IMR-90 (cell line): Measurements from ENCODE around the gene TPM3. TPM values are rescaled to one million over a fixed set of nuclear protein-coding genes. Genes with fewer than 3 reads are reported as not detected.

Experiments used
- ATAC-seq: fragments of 200-7000 bp; cut with Tn5 transposase; 2 replicates; pipeline ENCODE4 v1.9.1; 2020; ENCODE audit warnings: low read depth, mild to moderate bottlenecking, moderate library complexity
- BruUV-seq: library from RNA; stranded (reverse); fragments of 400-500 nt; replicated peaks from 2 replicates; lab custom pipeline; 2021; lab: Mats Ljungman, UMichigan
- CTCF ChIA-PET: fragments of 300-600 bp; formaldehyde crosslinking; extraction: SDS; loops from one replicate; lab custom pipeline; 2021; ENCODE audit warnings: antibody characterized with exemption; lab: Yijun Ruan, JAX
- POLR2A ChIA-PET: fragments of 300-600 bp; sonication (Branson Sonifier 250); formaldehyde crosslinking; loops from one replicate; lab custom pipeline; 2022; ENCODE audit warnings: antibody characterized with exemption; ENCODE audit not compliant: unreplicated experiment; lab: Charles Lee
- DNase-seq: peaks from one replicate; pipeline ENCODE4 v3.0.0; 2013
- H2AFZ ChIP-seq: replicated peaks from 2 replicates; pipeline ENCODE3; 2013; ENCODE audit warnings: low read length, mild to moderate bottlenecking; ENCODE audit not compliant: poor library complexity
- H2AK5ac ChIP-seq: 2 replicates; pipeline ENCODE4 v1.6.1; 2013; ENCODE audit warnings: low read depth, low read length, inconsistent platforms
- H2AK9ac ChIP-seq: replicated peaks from 2 replicates; pipeline ENCODE3; 2013; ENCODE audit warnings: mild to moderate bottlenecking, low read depth, low read length, moderate library complexity; ENCODE audit not compliant: poor library complexity
- H2BK120ac ChIP-seq: 2 replicates; pipeline ENCODE4 v1.6.1; 2013; ENCODE audit warnings: low read depth, low read length, inconsistent platforms
- H2BK15ac ChIP-seq: 3 replicates; pipeline ENCODE4 v1.6.1; 2013; ENCODE audit warnings: low read depth, low read length, inconsistent platforms
- H2BK20ac ChIP-seq: 2 replicates; pipeline ENCODE4 v1.6.1; 2013; ENCODE audit warnings: low read depth, mild to moderate bottlenecking, inconsistent platforms, low read length, moderate library complexity
- H2BK5ac ChIP-seq: 2 replicates; pipeline ENCODE4 v1.6.1; 2013; ENCODE audit warnings: mild to moderate bottlenecking, low read depth, low read length, inconsistent platforms; ENCODE audit not compliant: poor library complexity, severe bottlenecking
- H3K14ac ChIP-seq: replicated peaks from 2 replicates; pipeline ENCODE4 v1.6.1; 2013; ENCODE audit warnings: low read depth, low read length, inconsistent platforms
- H3K18ac ChIP-seq: 2 replicates; pipeline ENCODE4 v1.6.1; 2013; ENCODE audit warnings: low read depth, low read length, control low read depth
- H3K23ac ChIP-seq: 2 replicates; pipeline ENCODE4 v1.6.1; 2013; ENCODE audit warnings: low read depth, low read length, inconsistent platforms
- H3K27ac ChIP-seq: 2 replicates; pipeline ENCODE4 v1.5.1; 2013; ENCODE audit warnings: mild to moderate bottlenecking, control low read depth, low read length; ENCODE audit not compliant: insufficient read depth
- H3K27me3 ChIP-seq: 2 replicates; pipeline ENCODE4 v1.6.1; 2013; ENCODE audit warnings: low read length; ENCODE audit not compliant: control insufficient read depth, insufficient read depth
- H3K36me3 ChIP-seq: 2 replicates; pipeline ENCODE4 v1.6.1; 2013; ENCODE audit warnings: low read length, mixed read lengths; ENCODE audit not compliant: control insufficient read depth, insufficient read depth
- H3K4ac ChIP-seq: 2 replicates; pipeline ENCODE4 v1.6.1; 2013; ENCODE audit warnings: low read depth, low read length, inconsistent platforms
- H3K4me1 ChIP-seq: 2 replicates; pipeline ENCODE4 v1.6.1; 2013; ENCODE audit warnings: low read length, mixed read lengths; ENCODE audit not compliant: control insufficient read depth, insufficient read depth
- H3K4me2 ChIP-seq: 2 replicates; pipeline ENCODE4 v1.6.1; 2013; ENCODE audit warnings: low read depth, mild to moderate bottlenecking, control low read depth, low read length, moderate library complexity
- H3K4me3 ChIP-seq: 2 replicates; pipeline ENCODE4 v1.5.1; 2013; ENCODE audit warnings: low read depth, mild to moderate bottlenecking, control low read depth, low read length, moderate library complexity; ENCODE audit not compliant: insufficient read depth
- H3K56ac ChIP-seq: 2 replicates; pipeline ENCODE4 v1.6.1; 2013; ENCODE audit warnings: low read length, inconsistent platforms; ENCODE audit not compliant: insufficient read depth; ENCODE audit errors: extremely low read depth
- H3K79me1 ChIP-seq, 2 experiments: 2 replicates each; pipeline ENCODE4 v1.6.1; 2013; ENCODE audit warnings: low read length in 2 of 2, inconsistent platforms in 1 of 2, low read depth in 1 of 2
- H3K9ac ChIP-seq: 2 replicates; pipeline ENCODE4 v1.6.1; 2013; ENCODE audit warnings: low read depth, low read length, control low read depth
- H3K9me1 ChIP-seq: 2 replicates; pipeline ENCODE4 v1.6.1; 2013; ENCODE audit warnings: low read length, inconsistent platforms; ENCODE audit not compliant: insufficient read depth
- H3K9me3 ChIP-seq: 2 replicates; pipeline ENCODE4 v1.6.1; 2013; ENCODE audit warnings: low read length; ENCODE audit not compliant: control insufficient read depth, insufficient read depth
- H4K20me1 ChIP-seq: 2 replicates; pipeline ENCODE4 v1.6.1; 2013; ENCODE audit warnings: low read length, inconsistent platforms; ENCODE audit not compliant: insufficient read depth
- H4K5ac ChIP-seq: 2 replicates; pipeline ENCODE4 v1.6.1; 2013; ENCODE audit warnings: mild to moderate bottlenecking, low read depth, low read length, control low read depth
- H4K8ac ChIP-seq, 2 experiments: 2 replicates each; pipeline ENCODE4 v1.6.1; 2013; ENCODE audit warnings: low read depth in 2 of 2, low read length in 2 of 2, control low read depth in 1 of 2, inconsistent platforms in 1 of 2
- H4K91ac ChIP-seq: 2 replicates; pipeline ENCODE4 v1.6.1; 2013; ENCODE audit warnings: low read depth, low read length, inconsistent platforms; ENCODE audit not compliant: insufficient read depth
- BHLHE40 ChIP-seq: fragments of 150-350 bp; IDR thresholded peaks from 2 replicates; pipeline ENCODE4 v1.6.1; 2016; ENCODE audit warnings: mild to moderate bottlenecking, low read depth, low read length
- CTCF ChIP-seq: conservative IDR thresholded peaks from 2 replicates; pipeline ENCODE4 v1.5.1; 2012; ENCODE audit warnings: mild to moderate bottlenecking, low read depth, low read length, improper control_type of control experiment
- FOS ChIP-seq: fragments of 150-350 bp; IDR thresholded peaks from 2 replicates; pipeline ENCODE4 v1.6.1; 2016; ENCODE audit warnings: low read depth, low read length
- MAFK ChIP-seq: IDR thresholded peaks from 2 replicates; pipeline ENCODE4 v1.6.1; 2012; ENCODE audit warnings: low read depth, low read length, improper control_type of control experiment
- MAZ ChIP-seq: IDR thresholded peaks from 2 replicates; pipeline ENCODE4 v1.6.1; 2012; ENCODE audit warnings: low read depth, mild to moderate bottlenecking, low read length, improper control_type of control experiment, moderate library complexity, borderline replicate concordance
- NFE2L2 ChIP-seq: fragments of 150-350 bp; IDR thresholded peaks from 2 replicates; pipeline ENCODE4 v1.6.1; 2016; ENCODE audit warnings: low read depth, mild to moderate bottlenecking, low read length
- POLR2A ChIP-seq: IDR thresholded peaks from 2 replicates; pipeline ENCODE4 v1.6.1; 2012; ENCODE audit warnings: mild to moderate bottlenecking, low read depth, low read length
- RFX5 ChIP-seq: IDR thresholded peaks from 2 replicates; pipeline ENCODE4 v1.8.0; 2012; ENCODE audit warnings: low read depth, mild to moderate bottlenecking, low read length, moderate library complexity
- USF2 ChIP-seq: fragments of 150-350 bp; IDR thresholded peaks from 2 replicates; pipeline ENCODE4 v1.6.1; 2017; ENCODE audit warnings: mild to moderate bottlenecking, antibody characterized with exemption, low read length, low read depth
- WGBS, 2 experiments: methylation state at CpG; one replicate each; pipeline versions ENCODE4 v1.1.5 to v1.1.7; 2013; ENCODE audit warnings: missing lambda C conversion rate in 2 of 2; ENCODE audit not compliant: insufficient read length in 1 of 2; ENCODE audit errors: extremely low coverage in 2 of 2; 5-methylcytosine and 5-hydroxymethylcytosine counted together
- dilution Hi-C: fragments of 300-500 bp; cut with HindIII; formaldehyde crosslinking; loops from one replicate; pipeline ENCODE4 v1.14.3; 2018; ENCODE audit warnings: low sequenced_read_pairs; ENCODE audit not compliant: unreplicated experiment
- in situ Hi-C: fragments of 300-500 bp; cut with MboI; formaldehyde crosslinking; loops from 3 replicates; pipeline ENCODE4 v1.14.3; 2019; ENCODE audit warnings: low sequenced_read_pairs, inconsistent platforms, mixed read lengths
- intact Hi-C: fragments of 100-400 bp; cut with micrococcal nuclease; formaldehyde crosslinking; loops from 2 replicates; pipeline ENCODE4 v1.10.0; 2022
- polyA plus RNA-seq, 3 experiments: library from polyadenylated mRNA; depleted of rRNA; stranded (reverse); fragments of >200 nt; gene quantifications; 2 replicates each; pipeline ENCODE4 v1.2.3, GENCODE V29; 2012; ENCODE audit warnings: low replicate concordance in 1 of 3
- total RNA-seq: library from RNA; depleted of rRNA; stranded (reverse); fragments of >200 nt; gene quantifications from 2 replicates; pipeline ENCODE4 v1.2.3, GENCODE V29; 2012

Gene TPM3
- total and polyA plus RNA-seq, 2 of the 4 experiments (the other 2 are of a cell fraction): 438 to 530 TPM

GRCh38 chr1:154237880-154238506, 46.1 kb upstream of the TPM3 start:
- no peak overlapping the region for H2AK9ac ChIP-seq
- DNase-seq: no peak
- no peak overlapping the region for H2AFZ ChIP-seq
- CTCF ChIA-PET: no interaction called here
- BruUV-seq: no TSS peak
- peaks cover 58% of the 10 kb centered on the region for H3K36me3 ChIP-seq
- H3K18ac ChIP-seq: no peak overlapping the region
- TF ChIP-seq FOS (no peak), CTCF (no peak), NFE2L2 (no peak), POLR2A (no peak), USF2 (no peak), BHLHE40 (no peak), RFX5 (no peak), MAFK (no peak), MAZ (no peak)
- no peak overlapping the region for H2AK5ac ChIP-seq
- WGBS, 2 experiments: no CpG with 5 or more reads among the region's 6 CpGs
- H3K79me1 ChIP-seq: peaks cover 19 to 45% of the 10 kb centered on the region in 2 experiments; a peak in 3 of 4 replicates
- no peak overlapping the region for H2BK5ac ChIP-seq
- H3K27ac ChIP-seq: no peak overlapping the region
- ATAC-seq: no peak
- no peak overlapping the region for H3K9ac ChIP-seq
- H4K5ac ChIP-seq: no peak overlapping the region
- no peak overlapping the region for H3K4ac ChIP-seq
- POLR2A ChIA-PET: no interaction called here
- no peak overlapping the region for H2BK20ac ChIP-seq
- H2BK15ac ChIP-seq: no peak overlapping the region
- H4K91ac ChIP-seq: no peak overlapping the region
- no peak overlapping the region for H3K23ac ChIP-seq
- H3K14ac ChIP-seq: no peak overlapping the region
- intact Hi-C loops (no loop called here), in situ Hi-C loops (no loop called here), dilution Hi-C loops (no loop called here)
- H3K9me1 ChIP-seq: no peaks in the 10 kb centered on the region; the same call in 1 of the 2 replicates
- no peak overlapping the region for H2BK120ac ChIP-seq
- no peak overlapping the region for H3K56ac ChIP-seq
- peaks cover 26% of the 10 kb centered on the region; the same call in 1 of the 2 replicates for H4K20me1 ChIP-seq
- H3K9me3 ChIP-seq: no peaks in the 10 kb centered on the region
- no peak overlapping the region for H4K8ac ChIP-seq
- no peak overlapping the region for H3K4me2 ChIP-seq
- no peak overlapping the region for H3K4me3 ChIP-seq
- H3K27me3 ChIP-seq: no peaks in the 10 kb centered on the region
- H3K4me1 ChIP-seq: no peaks in the 10 kb centered on the region
